ENCODE results near the gene TEX14.
A peak's percentile ranks its signal among the peaks of the same experiment; 100 is the strongest.

The TEX14 gene, protein sequence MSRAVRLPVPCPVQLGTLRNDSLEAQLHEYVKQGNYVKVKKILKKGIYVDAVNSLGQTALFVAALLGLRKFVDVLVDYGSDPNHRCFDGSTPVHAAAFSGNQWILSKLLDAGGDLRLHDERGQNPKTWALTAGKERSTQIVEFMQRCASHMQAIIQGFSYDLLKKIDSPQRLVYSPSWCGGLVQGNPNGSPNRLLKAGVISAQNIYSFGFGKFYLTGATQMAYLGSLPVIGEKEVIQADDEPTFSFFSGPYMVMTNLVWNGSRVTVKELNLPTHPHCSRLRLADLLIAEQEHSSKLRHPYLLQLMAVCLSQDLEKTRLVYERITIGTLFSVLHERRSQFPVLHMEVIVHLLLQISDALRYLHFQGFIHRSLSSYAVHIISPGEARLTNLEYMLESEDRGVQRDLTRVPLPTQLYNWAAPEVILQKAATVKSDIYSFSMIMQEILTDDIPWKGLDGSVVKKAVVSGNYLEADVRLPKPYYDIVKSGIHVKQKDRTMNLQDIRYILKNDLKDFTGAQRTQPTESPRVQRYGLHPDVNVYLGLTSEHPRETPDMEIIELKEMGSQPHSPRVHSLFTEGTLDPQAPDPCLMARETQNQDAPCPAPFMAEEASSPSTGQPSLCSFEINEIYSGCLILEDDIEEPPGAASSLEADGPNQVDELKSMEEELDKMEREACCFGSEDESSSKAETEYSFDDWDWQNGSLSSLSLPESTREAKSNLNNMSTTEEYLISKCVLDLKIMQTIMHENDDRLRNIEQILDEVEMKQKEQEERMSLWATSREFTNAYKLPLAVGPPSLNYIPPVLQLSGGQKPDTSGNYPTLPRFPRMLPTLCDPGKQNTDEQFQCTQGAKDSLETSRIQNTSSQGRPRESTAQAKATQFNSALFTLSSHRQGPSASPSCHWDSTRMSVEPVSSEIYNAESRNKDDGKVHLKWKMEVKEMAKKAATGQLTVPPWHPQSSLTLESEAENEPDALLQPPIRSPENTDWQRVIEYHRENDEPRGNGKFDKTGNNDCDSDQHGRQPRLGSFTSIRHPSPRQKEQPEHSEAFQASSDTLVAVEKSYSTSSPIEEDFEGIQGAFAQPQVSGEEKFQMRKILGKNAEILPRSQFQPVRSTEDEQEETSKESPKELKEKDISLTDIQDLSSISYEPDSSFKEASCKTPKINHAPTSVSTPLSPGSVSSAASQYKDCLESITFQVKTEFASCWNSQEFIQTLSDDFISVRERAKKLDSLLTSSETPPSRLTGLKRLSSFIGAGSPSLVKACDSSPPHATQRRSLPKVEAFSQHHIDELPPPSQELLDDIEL (N-terminal part only)

DNA sequence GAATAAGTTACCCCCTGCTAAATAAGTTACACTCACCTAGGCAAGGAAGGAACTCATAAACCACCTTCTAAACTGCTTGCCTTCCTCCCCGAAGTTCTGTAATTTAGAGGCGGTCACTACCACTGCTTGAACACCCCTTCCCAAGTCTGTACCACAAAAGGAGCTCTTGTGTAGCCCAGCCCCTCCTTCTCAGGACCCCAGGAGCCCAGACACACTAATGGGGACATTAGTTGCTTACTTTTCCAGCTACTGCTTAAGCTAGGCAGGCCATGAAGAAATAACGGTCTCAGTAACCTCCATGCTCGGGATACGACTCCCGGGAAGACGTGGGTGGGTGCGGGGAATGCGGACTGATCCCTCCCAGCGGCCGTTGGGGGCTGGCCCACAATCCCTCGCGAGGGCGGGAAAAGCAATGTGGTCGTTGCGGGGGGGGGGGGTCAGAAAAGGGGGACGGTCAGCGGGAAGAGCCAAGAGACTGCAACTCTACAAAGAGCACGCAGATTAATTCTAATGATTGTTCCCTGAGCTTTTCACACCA lies at the start of gene TEX14:
Gene TEX14, minus strand, starts transcription at position 345 of the 538 bp plus-strand sequence. CDS start 40,044 bp downstream, outside the sequence.
- DNase-seq = no peak

DNA sequence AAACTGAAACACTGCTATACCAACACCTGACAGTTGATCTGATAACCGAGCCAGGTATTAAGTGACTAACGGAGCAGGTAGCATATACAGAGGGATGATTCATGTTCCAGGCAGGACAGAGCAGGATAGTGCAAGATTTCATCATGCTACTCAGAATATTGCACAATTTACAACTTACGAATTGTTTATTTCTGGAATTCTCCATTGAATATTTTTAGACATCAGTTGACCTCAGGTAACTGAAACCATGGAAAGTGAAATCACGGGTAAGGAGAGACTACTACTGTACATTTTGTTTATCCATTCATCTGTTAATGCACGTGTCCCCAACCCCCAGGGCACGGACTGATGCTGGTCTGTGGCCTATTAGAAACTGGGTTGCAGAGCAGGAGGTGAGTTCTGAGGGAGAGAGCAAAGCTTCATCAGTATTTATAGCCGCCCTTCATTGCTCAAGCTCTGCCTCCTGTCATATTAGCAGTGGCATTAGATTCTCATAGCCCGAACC lies 49.3 kb upstream of the TEX14 start:
- DNase-seq = no peak

DNA sequence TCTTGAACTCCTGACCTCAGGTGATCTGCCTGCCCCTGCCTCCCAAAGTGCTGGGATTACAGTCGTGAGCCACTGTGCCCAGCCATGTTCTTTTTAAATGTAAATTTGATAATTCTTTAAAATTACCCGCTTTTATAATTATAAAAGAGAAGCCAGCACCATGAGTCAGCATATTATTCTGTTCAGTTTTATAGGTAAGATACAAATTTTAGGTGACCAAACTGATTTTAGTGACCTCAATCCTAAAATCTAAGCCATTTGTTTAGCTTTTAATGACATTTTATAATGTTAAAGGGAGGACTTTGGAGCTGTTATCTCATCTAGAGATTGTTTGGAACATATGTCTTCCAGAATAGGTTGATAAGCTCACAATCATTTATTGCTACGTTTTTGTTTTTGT lies 43.0 kb upstream of the TEX14 start:
- DNase-seq = no peak

DNA sequence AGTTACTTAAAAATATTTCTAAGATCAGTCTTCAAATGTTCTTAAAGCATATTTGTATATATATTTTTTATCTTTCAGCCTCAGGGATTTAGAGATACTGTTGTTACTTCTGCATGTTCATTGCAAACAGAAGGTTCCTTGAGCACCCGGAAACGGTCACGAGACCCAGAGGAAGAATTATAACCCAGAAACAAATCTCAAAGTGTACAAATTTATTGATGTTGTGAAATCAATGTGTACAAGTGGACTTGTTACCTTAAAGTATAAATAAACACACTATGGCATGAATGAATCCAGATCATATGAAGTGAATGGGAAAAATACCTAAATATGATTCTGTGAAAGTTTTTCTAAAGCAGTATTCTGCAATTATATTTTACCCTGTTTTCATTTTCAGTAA lies 42.2 kb upstream of the TEX14 start:
- no peak for DNase-seq

- no peak for DNase-seq
These were observed 39.1 kb upstream of the TEX14 start for GRCh38 chr17:58730937-58731336.

DNA sequence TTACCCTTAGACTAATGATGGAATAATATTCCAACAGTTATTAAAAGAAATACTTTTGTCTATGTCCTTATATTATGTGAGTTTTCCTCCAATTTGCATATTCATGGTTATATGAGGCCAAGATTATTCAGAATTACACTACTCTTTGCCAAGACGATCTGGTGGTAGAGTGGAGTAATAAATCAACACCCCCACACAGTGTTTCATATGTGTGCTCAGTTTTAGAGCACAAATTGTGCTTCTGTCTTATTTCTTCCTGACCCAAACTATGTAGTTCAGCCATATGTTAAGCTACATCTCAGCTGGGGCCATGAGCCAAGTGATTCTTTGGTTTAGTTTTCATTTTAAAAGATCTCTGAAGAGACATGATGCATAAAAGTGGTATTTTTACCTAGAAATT lies 37.0 kb upstream of the TEX14 start:
- DNase-seq = no peak

- DNase-seq = no peak
These were observed 30.9 kb upstream of the TEX14 start for GRCh38 chr17:58722696-58723095.

- DNase-seq = no peak
These were observed 30.4 kb upstream of the TEX14 start for GRCh38 chr17:58722274-58722673.

DNA sequence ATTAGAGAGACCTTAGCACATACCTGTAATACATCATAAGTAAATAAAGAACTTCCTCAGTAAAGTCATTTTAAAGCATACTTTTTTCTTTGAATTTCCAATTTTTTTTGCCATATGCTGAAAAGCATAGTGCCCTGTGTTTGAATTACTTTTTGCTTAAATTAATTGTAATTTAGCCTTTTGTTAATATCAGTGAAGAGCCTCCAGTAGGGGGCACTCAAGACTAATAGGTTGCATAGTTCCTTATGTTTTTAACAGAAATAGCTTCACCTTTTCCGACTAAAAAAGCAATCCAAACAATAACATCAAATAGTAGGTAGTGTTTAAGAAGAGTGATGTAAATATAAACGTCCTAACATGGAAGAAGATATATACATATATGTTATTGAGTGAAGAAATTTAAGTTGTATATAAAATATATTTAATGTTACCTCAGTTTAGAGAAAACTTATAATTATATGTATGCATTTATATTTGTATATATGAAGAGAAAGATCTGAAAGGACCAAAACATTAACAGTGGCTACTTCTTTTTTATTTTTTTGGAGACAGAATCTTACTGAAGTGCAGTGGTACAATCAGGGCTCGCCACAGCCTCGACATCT lies 19.2 kb upstream of the TEX14 start:
- peak; percentile 55 for DNase-seq

- DNase-seq = no peak
These were observed 14.7 kb upstream of the TEX14 start for GRCh38 chr17:58706351-58707140.

DNA sequence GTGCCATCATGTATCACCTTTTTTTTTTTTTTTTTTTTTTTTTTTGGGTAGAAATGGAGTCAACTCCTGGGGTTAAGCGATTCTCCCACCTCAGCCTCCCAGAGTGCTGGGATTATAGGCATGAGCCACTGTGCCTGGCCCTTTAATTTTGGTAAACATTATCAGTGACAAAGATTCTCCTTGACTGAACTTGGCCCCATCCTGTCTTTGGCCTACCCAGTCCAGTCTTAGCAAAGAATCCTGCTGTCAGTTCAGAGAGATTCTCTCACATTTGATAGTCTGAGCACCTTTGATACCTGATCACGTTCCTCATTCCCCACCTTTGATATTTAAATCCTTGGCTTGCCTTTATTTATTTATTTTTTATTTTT lies 12.1 kb upstream of the TEX14 start:
- no peak for DNase-seq

DNA sequence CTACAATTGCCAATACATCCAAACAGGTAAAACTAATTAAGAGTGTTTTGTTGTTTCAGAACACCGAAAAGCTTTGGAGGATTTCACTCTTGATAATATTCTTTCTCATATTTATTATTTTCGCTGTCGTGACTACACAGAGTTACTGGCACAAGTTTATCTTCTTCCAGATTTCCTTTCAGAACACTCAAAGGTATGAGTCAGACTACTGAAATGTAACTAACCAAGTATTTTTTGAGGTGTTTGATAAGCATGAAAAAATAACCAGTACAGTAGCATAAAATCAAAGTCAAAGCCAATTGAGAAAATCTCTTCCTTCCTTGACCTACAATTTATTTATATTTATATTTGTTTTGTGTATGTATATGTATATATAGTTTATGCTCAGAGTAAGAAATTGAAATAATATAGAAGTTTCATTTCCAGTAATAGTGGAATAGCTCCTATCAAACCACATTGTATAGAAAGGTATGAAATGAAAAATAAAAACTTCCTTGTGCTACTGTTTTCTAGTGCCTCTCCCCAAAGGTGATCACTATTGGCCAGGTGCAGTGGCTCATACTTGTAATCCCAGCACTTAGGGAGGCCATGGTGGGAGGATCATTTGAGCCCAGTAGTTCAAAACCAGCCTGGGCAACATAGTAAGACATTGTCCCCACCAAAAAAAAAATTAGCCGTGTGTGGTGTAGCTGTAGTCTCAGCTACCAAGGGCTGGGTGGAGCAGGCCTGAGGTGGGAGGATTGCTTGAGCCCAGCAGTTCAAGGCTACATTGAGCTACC lies 11.5 kb upstream of the TEX14 start:
- DNase-seq = no peak

- DNase-seq = no peak
These were observed 10.9 kb upstream of the TEX14 start for GRCh38 chr17:58702708-58703107.

GRCh38 chr17:58702045-58702476 lies 10.2 kb upstream of the TEX14 start:
- no peak for DNase-seq

DNA sequence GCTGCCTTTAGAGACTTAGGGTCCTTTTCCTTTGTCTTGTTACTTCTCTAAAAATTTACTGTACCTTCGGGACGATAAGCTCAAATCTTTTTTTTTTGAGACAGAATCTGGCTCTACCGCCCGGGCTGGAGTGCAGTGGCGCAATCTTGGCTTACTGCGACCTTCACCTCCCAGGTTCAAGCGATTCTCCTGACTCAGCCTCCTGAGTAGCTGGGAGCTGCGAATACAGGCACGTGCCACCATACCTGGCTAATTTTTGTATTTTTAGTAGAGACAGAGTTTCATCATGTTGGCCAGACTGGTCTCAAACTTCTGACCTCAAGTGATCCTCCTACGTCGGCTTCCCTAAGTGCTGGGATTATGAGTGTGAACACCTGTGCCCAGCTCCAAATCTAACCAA lies 7.9 kb upstream of the TEX14 start:
- no peak for DNase-seq

DNA sequence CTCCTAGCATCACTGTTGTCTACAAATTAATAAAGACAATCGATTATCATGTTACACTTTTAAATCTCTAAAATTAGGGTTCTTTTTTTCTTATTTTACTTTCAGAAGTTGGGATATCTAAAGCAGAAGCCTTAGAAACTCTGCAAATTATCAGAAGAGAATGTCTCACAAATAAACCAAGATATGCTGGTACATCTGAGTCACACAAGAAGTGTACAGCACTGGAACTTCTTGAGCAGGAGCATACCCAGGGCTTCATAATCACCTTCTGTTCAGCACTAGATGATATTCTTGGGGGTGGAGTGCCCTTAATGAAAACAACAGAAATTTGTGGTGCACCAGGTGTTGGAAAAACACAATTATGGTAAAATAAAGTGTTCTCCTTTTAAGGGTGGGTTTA lies 3.0 kb upstream of the TEX14 start:
- no peak for DNase-seq

DNA sequence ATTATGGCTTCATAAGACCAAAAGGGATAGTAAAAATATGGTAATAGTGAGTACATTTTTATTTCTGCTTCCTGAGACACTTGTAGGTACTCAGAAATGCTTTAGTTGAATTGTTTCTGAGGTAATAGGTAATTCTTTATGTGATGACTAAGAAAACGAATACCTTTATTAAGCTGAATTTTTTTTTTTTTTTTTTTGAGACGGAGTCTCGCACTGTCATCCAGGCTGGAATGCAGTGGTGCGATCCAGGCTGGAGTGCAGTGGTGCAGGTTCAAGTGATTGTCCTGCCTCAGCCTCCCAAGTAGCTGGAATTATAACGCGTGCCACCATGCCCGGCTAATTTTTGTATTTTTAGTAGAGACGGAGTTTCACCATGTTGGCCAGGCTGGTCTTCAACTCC lies 2.5 kb upstream of the TEX14 start:
- no peak for DNase-seq

- DNase-seq = no peak
These were observed 1.9 kb upstream of the TEX14 start for GRCh38 chr17:58693751-58694150.

GRCh38 chr17:58693208-58693607 lies 1.4 kb upstream of the TEX14 start:
- DNase-seq = no peak

- DNase-seq = peak; percentile 87
These were observed 602 bp upstream of the TEX14 start, which contains the start of gene RAD51C for GRCh38 chr17:58692239-58693055. Gene RAD51C (plus strand): TSS chr17:58692602. CDS start chr17:58692644, 42 bp downstream.
